Hepatic stellate cell (primary cell): Measurements from ENCODE around the gene PDE1C.

Experiments used
- DNase-seq: peaks from one replicate; pipeline ENCODE4 v3.0.0; 2011; ENCODE audit warnings: low spot score

The PDE1C gene

GRCh38 chr7:31772211-31772610 lies 298.0 kb downstream of the PDE1C start:
- no peak for DNase-seq

GRCh38 chr7:31767686-31768358 lies 302.4 kb downstream of the PDE1C start:
- DNase-seq = no peak

- no peak for DNase-seq
These were observed 305.7 kb downstream of the PDE1C start for GRCh38 chr7:31764462-31764861.

- DNase-seq = no peak
These were observed 306.7 kb downstream of the PDE1C start for GRCh38 chr7:31763548-31763947.

- DNase-seq = no peak
These were observed 308.6 kb downstream of the PDE1C start for GRCh38 chr7:31761646-31762045.

GRCh38 chr7:31758755-31759154 lies 311.5 kb downstream of the PDE1C start:
- no peak for DNase-seq

- no peak for DNase-seq
These were observed 318.5 kb downstream of the PDE1C start for GRCh38 chr7:31751726-31752125.

GRCh38 chr7:31748084-31748483 lies 322.1 kb downstream of the PDE1C start:
- no peak for DNase-seq

GRCh38 chr7:31747553-31747952 lies 322.7 kb downstream of the PDE1C start:
- no peak for DNase-seq

GRCh38 chr7:31744294-31744874 lies 325.8 kb downstream of the PDE1C start:
- DNase-seq = peak; percentile 24

GRCh38 chr7:31741852-31742251 lies 328.4 kb downstream of the PDE1C start:
- no peak for DNase-seq

- peak; percentile 50 for DNase-seq
These were observed 333.9 kb downstream of the PDE1C start for GRCh38 chr7:31735991-31736982.

GRCh38 chr7:31734456-31734855 lies 335.8 kb downstream of the PDE1C start:
- no peak for DNase-seq

- DNase-seq = no peak
These were observed 340.9 kb downstream of the PDE1C start for GRCh38 chr7:31729195-31729804.

GRCh38 chr7:31724696-31725095 lies 345.5 kb downstream of the PDE1C start:
- no peak for DNase-seq

GRCh38 chr7:31720366-31720765 lies 349.8 kb downstream of the PDE1C start:
- no peak for DNase-seq

- no peak for DNase-seq
These were observed 353.9 kb downstream of the PDE1C start for GRCh38 chr7:31716355-31716754.

- DNase-seq = no peak
These were observed 360.0 kb downstream of the PDE1C start for GRCh38 chr7:31710171-31710570.

- no peak for DNase-seq
These were observed 363.1 kb downstream of the PDE1C start for GRCh38 chr7:31707089-31707488.

- no peak for DNase-seq
These were observed 364.8 kb downstream of the PDE1C start for GRCh38 chr7:31705377-31705776.

- DNase-seq = no peak
These were observed 367.9 kb downstream of the PDE1C start for GRCh38 chr7:31702354-31702753.
